Subcutaneous adipose tissue (tissue), 4 donors: ENCODE data around the gene NKX1-1. TPM values are rescaled to one million over a fixed set of nuclear protein-coding genes. Genes with fewer than 3 reads are reported as not detected.

Experiments used
- total RNA-seq, 4 donors: library from RNA; depleted of rRNA; stranded (reverse); fragments of >200 nt; gene quantifications; one replicate each; pipeline ENCODE4 v1.1.0, GENCODE V29; 2016
- TF ChIP-seq, protein P1 (sequence below): fragments of 450-650 bp; IDR thresholded peaks from one replicate; pipeline ENCODE4 v1.5.1; 2016; ENCODE audit warnings: low read depth, mild to moderate bottlenecking, control low read depth, antibody characterized with exemption, moderate library complexity

Gene NKX1-1
- total RNA-seq, 4 donors from 2014 or later = not detected

GRCh38 chr4:1414831-1415680, 8.8 kb upstream of the NKX1-1 start:
- TF ChIP-seq, protein P1, sequence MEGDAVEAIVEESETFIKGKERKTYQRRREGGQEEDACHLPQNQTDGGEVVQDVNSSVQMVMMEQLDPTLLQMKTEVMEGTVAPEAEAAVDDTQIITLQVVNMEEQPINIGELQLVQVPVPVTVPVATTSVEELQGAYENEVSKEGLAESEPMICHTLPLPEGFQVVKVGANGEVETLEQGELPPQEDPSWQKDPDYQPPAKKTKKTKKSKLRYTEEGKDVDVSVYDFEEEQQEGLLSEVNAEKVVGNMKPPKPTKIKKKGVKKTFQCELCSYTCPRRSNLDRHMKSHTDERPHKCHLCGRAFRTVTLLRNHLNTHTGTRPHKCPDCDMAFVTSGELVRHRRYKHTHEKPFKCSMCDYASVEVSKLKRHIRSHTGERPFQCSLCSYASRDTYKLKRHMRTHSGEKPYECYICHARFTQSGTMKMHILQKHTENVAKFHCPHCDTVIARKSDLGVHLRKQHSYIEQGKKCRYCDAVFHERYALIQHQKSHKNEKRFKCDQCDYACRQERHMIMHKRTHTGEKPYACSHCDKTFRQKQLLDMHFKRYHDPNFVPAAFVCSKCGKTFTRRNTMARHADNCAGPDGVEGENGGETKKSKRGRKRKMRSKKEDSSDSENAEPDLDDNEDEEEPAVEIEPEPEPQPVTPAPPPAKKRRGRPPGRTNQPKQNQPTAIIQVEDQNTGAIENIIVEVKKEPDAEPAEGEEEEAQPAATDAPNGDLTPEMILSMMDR = no peak

DNA sequence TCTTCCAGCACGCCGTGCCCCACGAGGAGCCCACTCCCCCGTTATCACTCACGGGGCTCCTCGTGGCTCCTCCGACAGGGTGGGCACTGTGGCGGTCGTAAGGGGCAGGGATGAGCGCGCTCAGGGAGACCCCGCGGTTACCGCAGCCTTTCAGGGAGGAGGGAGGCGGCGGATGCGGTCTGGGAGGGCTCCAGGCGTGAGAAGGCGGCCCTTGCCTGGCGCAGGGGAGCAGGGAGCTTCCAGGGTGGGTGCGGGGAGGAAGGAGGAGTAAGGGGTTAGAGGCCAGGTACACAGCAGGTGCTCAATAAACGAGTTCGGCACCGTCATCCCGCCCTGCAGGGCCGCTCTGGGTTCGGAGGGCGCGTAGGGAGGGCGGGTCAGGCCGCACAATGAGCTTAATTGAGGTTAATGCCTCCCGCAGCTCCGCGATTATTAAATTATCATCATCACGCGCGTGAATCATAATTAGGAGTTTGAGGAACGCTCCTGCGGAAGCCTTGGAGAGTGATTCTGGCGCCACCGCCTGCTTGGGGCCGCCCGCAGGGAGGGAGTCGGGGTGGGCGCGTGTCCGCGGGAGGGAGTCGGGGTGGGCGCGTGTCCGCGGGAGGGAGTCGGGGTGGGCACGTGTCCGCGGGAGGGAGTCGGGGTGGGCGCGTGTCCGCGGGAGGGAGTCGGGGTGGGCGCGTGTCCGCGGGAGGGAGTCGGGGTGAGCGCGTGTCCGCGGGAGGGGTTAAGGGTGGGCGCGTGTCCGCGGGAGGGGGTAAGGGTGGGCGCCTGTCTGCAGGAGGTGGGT, 7.6 kb upstream of the NKX1-1 start:
- TF ChIP-seq, protein P1 = no peak

DNA sequence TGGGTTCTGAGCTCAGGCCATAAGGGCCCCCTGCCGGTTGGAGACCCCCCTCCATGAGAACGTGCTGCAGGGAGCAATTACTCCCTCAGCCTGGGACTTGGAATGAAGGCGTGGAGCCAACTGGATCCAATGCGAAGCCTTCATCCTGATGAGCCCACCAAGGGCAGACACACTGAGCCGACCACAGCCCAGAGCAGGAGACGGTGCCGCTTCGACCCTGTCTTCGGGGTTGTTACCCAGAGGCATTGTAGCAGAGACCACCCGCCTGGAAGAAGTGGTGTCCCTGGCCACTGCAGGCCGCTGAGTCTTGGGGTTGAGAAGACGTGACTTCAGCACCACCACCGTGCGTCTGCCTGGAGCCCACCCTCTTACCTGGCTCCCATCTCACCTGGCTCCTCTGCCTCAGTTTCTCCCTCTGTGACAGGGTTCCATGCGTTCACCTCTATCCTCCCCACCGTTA, 7.0 kb upstream of the NKX1-1 start:
- TF ChIP-seq, protein P1 = no peak

- TF ChIP-seq, protein P1 = no peak
Observed at GRCh38 chr4:1412376-1413203, 6.3 kb upstream of the NKX1-1 start.

DNA sequence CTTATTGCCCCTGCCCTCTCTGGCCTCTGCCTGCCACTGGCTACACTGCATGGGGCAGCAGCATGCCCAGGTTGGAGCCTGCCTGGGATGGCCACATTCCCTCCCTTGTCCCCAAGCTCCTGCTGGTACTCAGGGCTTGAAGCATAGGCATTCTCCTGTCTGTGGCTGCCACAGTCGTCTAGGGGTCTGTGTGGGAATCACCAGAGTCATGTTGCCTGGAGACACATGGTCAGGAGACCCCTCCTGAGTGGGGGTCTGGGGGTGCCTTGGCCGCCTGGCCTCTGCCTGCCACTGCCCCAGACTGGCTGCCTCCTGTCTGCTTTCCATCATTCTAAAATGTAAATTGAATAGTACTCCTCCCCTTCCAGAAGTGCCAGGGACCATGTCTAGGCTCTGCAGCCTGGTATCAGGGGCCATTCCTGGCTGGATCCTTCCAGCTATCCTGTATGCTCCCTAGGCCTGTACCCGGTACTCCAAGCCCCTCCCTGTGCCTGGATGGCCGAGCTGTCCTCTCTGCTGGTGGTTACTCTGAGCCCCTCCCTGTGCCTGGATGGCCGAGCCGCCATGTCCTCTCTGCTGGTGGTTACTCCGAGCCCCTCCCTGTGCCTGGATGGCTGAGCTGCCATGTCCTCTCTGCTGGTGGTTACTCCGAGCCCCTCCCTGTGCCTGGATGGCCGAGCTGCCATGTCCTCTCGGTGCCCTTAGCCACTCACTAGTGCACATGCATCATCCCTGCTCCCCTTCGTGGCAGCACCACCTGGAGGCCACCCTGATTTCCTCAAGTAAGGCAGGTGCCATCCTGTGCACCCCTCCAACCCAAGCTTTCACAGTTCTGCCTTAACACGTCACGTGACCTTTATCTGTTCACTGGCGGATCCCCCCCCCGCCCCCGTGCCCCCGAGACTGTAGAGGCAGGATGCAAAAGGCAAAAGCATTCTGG, 5.5 kb upstream of the NKX1-1 start:
- TF ChIP-seq, protein P1 = no peak

GRCh38 chr4:1410491-1411325, 4.5 kb upstream of the NKX1-1 start:
- TF ChIP-seq, protein P1 = no peak
